Activated CD8-positive, alpha-beta memory T cell treated with anti-CD3 and anti-CD28 coated beads for 36 hours (primary cell): ENCODE data around the gene HRH2. TPM values are rescaled to one million over a fixed set of nuclear protein-coding genes. Genes with fewer than 3 reads are reported as not detected.
"Not testable (repeated sequence)": the region's sequence is repeated elsewhere in the genome, so short reads cannot be mapped to it uniquely, and the experiment has no call there.

Experiments
- CTCF ChIA-PET: fragments of 350-600 bp; sonication (Branson Sonifier 250); formaldehyde crosslinking; loops from one replicate; lab custom pipeline; 2021; ENCODE audit warnings: antibody characterized with exemption; lab: Charles Lee
- POLR2A ChIA-PET: fragments of 350-600 bp; sonication (Branson Sonifier 250); formaldehyde crosslinking; loops from one replicate; lab custom pipeline; 2021; ENCODE audit warnings: antibody characterized with exemption; lab: Charles Lee
- total RNA-seq, 2 experiments: library from RNA; stranded (reverse); gene quantifications; one replicate each; pipeline ENCODE4 v1.2.3, GENCODE V29; 2021

Gene HRH2, protein sequence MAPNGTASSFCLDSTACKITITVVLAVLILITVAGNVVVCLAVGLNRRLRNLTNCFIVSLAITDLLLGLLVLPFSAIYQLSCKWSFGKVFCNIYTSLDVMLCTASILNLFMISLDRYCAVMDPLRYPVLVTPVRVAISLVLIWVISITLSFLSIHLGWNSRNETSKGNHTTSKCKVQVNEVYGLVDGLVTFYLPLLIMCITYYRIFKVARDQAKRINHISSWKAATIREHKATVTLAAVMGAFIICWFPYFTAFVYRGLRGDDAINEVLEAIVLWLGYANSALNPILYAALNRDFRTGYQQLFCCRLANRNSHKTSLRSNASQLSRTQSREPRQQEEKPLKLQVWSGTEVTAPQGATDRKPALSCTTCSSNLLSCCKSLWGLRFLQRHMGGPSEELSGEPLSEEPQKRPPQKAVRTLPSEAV
- total RNA-seq: 10 to 100 TPM; 32.6 to 34.5 TPM

DNA sequence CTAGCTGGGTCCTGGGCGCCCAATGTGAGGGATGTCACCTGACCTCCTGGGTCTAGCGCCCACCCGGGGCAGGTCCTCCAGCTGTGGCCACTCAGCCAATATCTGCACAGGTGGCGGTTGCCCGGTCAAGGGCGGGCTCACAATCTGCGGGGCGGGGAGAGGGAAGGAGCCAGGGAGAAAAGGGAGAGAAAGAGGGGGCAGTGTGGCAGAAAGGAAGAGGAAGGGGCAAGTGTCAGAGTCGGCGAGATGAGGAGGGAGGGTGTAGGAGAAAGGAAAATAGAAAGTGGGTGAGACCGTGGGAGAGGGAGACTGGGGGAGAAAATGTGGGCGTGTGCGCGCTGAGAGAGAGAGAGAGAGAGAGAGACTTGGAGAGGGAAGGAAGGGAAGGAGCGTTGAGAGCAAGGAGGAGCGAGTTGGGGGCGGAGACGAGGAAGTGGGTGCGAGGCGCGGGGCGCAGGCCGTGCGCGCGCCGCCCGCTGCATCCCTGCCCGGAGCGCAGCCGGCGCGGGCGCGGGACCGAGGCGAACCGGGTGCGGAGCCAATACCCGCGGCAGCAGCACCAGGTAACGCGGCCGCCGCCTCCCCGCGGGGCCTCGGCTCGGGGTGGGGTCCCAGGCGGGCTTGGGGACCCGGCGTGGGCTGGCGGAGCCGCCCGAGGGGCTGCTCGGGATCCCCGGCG is at the start of gene HRH2:
HRH2 (plus strand) TSS at position 479 of the 679 bp plus-strand sequence. CDS start 25,163 bp downstream, outside the sequence.
- ChIA-PET POLR2A (interaction anchor here (0.6 kb wide), 1 partner anchor 138 kb away, joined by 3 read pairs; no protein-coding TSS in a partner anchor), CTCF (interaction anchor here (0.6 to 1.4 kb wide), 3 partner anchors 14 to 127 kb away, joined by 3 read pairs; no protein-coding TSS in a partner anchor)

DNA sequence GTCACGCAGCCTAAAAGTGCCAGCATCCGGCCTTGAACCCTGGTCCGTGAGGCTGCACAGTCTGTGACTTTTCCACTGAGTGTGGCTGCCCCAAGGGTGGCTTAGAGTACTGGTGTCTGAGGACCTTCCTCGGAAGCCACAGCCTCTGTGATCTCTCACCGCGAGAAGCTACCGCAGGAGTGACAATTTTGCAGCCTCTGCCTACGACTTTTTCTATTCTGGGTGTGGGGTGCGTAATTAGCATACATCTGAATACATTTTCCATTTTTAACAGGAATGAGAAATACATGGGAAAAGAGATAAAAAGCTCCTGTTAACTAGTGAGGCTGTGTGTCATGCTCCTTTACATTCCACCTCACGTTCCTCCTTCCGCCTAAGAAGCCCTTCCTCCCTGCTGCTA is 48.3 kb upstream of the HRH2 start:
- ChIA-PET POLR2A (no interaction called here), CTCF (no interaction called here)

DNA sequence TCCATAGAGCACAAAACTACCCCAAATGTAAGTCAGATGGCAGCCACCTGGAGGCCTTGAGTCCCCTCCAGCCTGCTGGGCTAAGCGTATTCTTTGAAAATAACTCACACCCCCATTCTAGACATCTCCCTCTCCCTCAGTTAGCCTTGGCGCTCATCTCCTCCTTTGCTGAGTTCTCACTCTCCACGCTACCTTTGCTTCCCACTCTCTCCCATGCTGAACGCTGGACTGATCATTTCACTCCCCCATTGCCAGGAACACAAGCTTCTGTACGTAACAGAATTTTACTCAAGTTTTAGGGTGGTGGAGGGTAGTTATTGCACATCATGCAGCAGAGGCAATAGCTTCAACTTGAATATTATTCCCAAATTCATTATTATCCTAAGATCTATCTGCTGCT is 47.5 kb upstream of the HRH2 start:
- ChIA-PET CTCF (interaction anchor here (0.6 kb wide), 1 partner anchor 1471 kb away, joined by 4 read pairs; no protein-coding TSS in a partner anchor), POLR2A (no interaction called here)

DNA sequence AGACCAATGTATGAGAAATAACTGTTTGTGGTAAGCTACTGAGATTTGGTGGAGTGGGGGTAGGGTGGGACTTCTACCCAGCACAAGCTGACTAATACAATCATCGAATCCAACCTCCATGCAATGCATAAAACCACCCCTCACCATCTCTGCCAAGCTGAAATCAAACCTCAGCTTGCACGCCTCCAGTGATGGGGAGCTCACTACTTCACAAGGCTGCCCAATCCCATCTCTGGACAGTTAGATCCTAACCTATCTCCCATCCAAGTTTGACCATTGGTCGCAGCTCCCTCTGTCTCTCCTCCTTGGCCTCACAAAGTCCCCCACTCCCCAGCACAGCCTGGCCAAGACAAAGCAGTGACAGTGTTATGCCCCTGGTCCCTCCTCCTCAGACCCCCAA is 47.0 kb upstream of the HRH2 start:
- POLR2A ChIA-PET: no interaction called here
- CTCF ChIA-PET: interaction anchor here (0.6 kb wide), 1 partner anchor 1472 kb away, joined by 4 read pairs; no protein-coding TSS in a partner anchor

DNA sequence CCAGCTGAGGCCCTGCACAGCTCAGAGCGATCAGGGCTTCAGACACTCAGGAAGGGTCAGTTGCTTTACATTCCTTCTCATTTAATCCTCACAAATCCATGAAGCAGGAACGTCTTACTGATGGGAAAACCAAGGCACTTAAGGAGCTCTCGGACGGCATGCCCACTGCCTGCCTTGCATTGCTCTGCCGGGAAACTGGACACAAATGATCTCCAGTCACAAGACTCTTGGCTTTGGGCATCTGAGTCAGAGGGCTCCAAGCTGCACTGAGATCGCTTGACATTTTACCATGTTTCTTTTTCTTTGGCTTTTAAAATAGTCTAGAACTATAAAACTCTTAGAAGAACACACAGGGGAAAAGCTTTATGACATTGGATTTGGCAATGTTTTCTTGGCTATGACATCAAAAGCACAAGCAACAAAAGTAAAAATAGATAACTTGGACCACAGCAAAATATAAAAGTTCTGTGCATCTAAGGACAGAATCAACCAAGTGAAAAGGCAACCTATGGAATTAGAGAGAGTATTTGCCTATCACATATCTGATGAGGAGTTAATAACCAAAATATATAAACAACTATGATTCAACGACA is 43.6 kb upstream of the HRH2 start:
- CTCF ChIA-PET: no interaction called here
- POLR2A ChIA-PET: no interaction called here

DNA sequence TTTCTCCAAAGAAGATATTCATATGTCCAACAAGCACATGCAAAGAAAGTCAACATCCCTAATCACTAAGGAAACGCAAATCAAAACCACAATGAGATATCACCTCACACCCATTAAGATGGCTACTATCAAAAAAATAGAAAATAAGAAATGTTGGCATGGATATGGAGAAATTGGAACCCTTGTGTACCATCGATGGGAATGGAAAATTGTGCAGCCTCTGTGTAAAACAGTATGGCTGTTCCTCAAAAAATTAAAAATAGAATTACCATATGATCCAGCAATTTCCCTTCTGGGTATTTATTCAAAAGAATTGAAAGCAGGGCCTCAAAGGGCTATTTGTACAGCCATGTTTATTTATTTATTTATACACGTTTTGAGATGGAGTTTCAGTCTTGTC is 43.0 kb upstream of the HRH2 start:
- ChIA-PET POLR2A (no interaction called here), CTCF (no interaction called here)

DNA sequence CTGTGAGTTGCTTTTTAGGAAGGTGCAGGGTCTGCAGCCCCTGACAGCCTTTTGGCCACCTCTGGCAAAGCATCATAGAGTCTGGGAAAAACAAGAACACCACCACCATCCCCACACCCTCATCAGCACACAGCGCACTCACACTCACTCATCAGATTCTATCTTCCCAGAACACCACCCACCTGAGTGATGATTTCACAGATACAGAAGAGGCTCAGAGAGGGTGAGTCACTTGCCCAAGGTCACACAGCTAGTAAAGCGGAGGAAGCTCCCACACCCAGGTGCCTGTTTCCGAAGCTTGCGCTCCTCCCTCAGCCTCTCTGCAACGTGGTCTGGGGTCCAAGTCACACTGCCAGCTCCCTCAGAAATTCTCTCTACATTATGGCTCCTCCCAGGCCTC is 41.8 kb upstream of the HRH2 start:
- CTCF ChIA-PET: interaction anchor here (0.7 kb wide), 1 partner anchor 82 kb away, joined by 3 read pairs; no protein-coding TSS in a partner anchor
- POLR2A ChIA-PET: interaction anchor here (0.6 kb wide), 1 partner anchor 48 kb away, joined by 6 read pairs; no protein-coding TSS in a partner anchor

DNA sequence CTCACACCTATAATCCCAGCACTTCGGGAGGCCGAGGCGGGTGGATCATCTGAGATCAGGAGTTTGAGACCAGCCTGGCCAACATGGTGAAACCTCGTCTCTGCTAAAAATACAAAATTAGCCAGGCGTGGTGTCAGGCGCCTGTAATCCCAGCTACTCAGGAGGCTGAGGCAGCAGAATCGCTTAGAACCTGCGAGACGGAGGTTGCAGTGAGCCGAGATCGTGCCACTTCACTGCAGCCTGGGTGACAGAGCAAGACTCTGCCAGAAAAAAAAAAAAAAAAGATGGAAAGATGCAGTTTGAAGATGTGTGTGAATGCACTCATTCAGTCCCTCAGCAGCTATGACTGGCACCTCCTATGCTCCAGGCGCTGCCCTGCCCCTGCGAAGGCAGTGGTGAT is 41.3 kb upstream of the HRH2 start:
- POLR2A ChIA-PET: not testable (repeated sequence)
- CTCF ChIA-PET: interaction anchor here (0.7 kb wide), 1 partner anchor 82 kb away, joined by 3 read pairs; no protein-coding TSS in a partner anchor

DNA sequence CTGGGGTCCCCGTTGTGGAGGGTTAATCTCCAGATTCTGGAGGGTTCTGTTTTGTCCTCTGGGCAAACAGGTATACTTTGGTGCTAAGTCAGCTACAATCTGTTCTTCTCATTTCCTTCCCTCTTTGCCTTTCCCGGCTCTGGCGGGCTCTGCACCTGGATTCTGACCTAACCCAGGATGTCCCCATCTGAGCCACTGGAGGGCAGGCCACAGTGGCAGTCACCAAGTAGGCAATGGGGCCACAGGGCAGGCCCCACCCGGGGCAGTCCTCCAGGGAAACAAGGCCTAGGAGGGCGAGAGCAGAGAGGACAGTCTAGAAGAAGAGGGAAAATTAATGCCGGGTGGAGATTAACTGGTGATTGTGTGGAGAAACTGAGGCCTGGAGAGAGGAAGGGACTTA is 40.4 kb upstream of the HRH2 start:
- POLR2A ChIA-PET: no interaction called here
- CTCF ChIA-PET: interaction anchor here (2.5 kb wide), 1 partner anchor 84 kb away, joined by 6 read pairs; no protein-coding TSS in a partner anchor

DNA sequence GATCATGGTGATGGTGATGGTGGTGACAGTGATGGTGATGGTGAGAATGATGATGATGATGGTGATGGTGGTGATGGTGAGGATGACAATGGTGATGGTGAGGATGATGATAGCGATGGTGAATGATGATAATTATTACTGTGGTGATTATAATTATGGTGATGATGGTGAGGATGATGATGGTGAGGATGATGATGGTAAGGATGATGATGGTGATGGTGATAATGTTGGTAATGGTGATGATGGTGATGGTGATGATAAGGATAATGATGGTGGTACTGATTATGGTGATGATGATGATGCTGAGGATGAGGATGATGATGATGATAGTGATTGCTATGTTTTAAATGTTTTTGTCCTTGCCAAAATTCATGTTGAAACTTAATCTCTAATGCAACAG is 37.3 kb upstream of the HRH2 start:
- ChIA-PET CTCF (no interaction called here), POLR2A (no interaction called here)

DNA sequence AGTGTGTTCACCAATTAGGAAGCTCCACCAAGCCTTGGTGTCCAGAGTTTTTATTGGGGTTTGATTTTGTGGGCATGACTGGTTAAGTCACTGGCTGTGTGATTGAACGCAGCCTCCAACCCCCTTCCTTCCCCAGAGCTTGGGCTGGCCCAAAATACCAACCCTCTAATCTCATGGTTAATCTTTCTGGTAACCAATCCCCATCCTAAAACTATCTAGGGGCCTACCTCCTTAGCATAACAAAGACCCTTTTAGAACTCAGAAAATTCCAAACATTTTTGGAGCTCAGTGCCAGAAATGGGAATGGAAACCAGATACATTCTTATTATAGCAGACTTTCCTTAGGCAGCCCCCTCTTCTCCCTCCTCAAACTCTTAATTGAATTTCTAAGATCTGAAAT is 35.9 kb upstream of the HRH2 start:
- ChIA-PET POLR2A (no interaction called here), CTCF (no interaction called here)

DNA sequence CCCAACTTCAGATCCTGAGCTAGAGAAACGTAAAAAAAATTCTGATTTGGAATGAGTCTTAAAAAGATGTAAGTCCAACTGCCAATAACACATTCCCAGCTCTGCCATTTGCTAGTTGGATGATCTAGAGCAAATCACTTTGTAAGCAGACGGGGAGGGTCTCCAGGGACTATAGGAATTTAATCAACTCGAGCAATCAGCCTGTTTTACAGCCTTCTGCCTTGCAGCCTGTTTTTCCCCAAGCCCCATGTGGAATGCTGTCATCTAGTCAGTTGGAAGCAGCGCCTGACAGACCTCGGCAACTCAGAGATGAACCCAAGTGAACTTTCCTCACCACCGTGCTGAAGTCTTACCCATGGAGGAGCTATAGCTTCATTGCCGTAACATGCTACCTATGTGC is 34.8 kb upstream of the HRH2 start:
- POLR2A ChIA-PET: no interaction called here
- CTCF ChIA-PET: no interaction called here

DNA sequence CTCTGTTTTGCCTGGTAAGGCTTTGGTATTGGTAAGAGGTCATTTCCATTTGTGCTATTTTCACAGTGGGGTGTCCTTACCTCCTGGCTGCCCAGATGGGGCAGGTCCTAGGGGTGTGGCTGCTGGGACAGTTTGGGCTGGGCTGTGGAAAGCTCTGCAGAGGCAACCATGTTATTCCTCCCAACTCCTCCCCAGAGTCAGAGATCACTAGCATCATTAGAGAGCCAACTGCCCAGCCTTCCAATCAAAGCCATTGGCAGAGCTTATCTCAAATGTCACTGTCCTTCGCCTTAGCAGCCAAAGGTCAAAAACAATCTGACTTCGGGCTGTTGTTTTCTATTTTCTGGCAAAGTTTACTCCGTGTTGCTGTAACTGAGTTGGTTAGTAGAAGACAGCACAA is 33.6 kb upstream of the HRH2 start:
- POLR2A ChIA-PET: no interaction called here
- CTCF ChIA-PET: no interaction called here

DNA sequence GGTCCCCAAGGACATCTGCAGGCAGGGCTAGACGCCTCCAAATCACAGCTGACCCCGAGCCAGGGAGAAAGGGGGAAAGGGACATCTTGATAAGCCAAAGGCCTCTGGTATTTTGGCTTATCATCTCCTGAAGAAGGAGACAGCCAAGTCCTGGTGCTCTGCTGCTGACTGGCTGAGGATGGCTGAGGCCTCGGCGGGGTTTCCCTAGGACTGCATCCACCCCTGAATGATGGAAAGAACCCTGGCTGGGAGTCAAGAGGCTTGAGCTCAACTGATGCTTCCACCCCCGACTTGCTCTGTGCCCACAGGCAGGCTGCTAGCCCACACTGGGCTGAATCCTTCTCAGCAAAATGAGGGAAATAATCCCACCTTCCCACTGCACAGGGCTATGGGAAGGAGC is 30.9 kb upstream of the HRH2 start:
- CTCF ChIA-PET: no interaction called here

DNA sequence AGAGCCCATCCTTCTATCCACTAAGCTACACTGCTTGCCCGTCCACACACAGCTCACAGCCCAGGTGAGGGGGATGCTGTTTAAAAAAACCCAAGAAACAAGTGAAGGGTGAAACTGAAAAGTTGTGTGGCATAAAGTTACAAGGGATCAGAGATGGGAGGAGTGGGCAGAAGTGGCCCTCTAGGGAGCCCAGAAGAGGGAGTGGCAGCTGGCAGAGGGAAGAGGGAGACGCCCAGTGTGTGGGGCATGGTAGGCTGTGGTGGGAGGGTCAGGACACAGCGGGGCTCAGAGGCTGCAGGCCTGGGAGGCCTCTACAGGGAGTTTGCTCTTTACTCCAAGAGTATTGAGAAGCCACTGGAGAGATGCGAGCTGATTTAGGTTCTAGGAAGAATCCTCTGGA is 30.1 kb upstream of the HRH2 start:
- CTCF ChIA-PET: no interaction called here
- POLR2A ChIA-PET: no interaction called here

More for the DNA sequence above, 30.9 kb upstream of the HRH2 start:
- POLR2A ChIA-PET: no interaction called here

DNA sequence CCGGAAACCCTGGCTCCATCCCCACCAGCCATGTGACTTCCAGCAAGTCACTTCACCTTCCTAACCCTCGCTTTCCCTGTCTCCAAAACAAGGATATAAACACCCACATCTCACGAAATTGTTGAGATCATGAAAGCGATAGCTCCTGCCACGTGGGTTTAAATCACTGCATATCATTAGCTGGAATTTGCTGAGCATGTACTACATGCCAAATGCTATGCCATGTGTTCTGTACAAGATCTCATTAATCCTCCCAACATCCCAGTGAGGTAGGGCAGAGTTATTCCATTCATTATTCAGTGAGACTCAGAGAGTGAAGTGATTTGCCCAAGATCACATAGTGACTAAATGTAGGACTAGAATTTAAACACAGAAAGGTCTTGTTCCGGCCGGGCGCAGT is 29.2 kb upstream of the HRH2 start:
- ChIA-PET CTCF (no interaction called here), POLR2A (no interaction called here)

DNA sequence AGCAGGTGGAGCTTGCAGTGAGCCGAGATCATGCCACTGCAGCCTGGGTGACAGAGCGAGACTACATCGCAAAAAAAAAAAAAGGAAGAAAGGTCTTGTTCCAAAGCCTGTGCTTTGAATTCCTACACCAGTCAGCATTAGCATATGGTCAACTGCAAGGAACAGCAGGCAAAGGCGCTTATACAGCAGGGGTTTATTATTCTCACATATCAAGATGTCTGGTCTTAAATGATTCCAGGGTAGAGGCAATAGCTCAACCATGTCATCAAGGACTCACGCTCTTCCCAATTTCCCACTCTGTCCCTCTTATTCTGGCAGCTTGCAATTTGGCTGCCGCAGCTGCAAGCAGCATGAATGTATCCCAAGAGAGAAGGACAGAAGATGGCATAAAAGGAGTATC is 28.6 kb upstream of the HRH2 start:
- ChIA-PET POLR2A (no interaction called here), CTCF (no interaction called here)

DNA sequence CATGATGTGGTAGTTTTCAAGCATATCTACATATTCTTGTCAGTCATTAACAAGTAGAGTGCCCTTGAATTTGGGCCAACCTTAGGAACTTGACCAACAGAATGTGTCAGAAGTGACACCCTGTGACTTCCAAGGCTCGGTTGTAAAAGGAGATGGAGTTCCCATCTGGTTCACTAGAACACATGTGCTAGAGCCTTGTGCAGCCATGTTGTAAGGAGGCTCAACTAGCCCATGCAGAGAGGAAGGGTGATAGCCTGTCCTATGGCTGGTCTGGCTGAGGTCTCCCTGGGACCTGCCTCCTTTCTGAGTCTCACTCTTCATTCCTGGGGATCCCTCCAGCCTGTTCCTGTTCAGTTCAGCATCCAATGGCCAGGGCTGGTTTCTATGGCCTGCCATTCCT is 28.1 kb upstream of the HRH2 start:
- ChIA-PET POLR2A (no interaction called here), CTCF (no interaction called here)

DNA sequence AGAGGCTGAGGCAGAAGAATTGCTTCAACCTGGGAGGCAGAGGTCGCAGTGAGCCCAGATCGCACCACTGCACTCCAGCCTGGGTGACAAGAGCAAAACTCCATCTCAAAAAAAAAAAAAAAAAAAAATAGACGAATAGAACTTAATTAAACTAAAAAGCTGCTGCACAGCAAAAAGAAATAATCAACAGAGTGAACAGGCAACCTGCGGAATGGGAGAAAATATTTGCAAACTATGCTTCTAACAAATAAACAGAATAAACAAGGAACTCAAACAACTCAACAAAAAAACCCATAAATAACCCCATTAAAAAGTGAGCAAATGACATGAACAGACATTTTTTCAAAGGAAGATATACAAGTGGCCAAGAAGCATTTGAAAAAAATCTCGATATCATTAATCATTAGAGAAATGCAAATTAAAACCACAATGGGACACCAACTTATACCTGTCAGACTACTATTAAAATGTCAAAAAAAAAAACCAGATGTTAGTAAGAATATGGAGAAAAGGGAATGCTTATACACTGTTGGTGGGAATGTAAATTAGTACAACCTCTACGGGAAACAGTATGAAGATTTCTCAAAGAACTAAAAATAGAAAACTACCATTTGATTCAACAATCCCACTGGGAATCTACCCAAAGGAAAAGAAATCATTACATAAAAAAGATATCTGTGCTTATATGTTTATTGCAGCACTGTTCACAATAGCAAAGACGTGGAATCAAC is 21.9 kb upstream of the HRH2 start:
- CTCF ChIA-PET: interaction anchor here (0.7 kb wide), 1 partner anchor 551 kb away, joined by 3 read pairs; no protein-coding TSS in a partner anchor
- POLR2A ChIA-PET: no interaction called here
